Left lung (tissue), 10 donors: Measurements from ENCODE around the gene CYP4F12. TPM values are rescaled to one million over a fixed set of nuclear protein-coding genes. Genes with fewer than 3 reads are reported as not detected.

ENCODE experiments used
- ATAC-seq: fragments of 200-7000 bp; cut with Tn5 transposase; one replicate; pipeline ENCODE4 v1.9.1; 2020; ENCODE audit warnings: moderate library complexity
- DNase-seq, 4 donors: peaks; one replicate each; pipeline ENCODE4 v3.0.0-alpha.2; 2013 to 2020
- H3K27ac ChIP-seq, 2 donors: fragments of 200-600 bp; sonication (generic) in 1 of 2; one replicate each; pipeline versions ENCODE4 v1.5.0 to v1.8.0; 2020 to 2021
- H3K27me3 ChIP-seq, 2 donors: fragments of 200-600 bp; sonication (generic) in 1 of 2; one replicate each; pipeline versions ENCODE4 v1.5.0 to v1.8.0; 2020 to 2021
- H3K36me3 ChIP-seq, 2 donors: fragments of 200-600 bp; sonication (generic) in 1 of 2; one replicate each; pipeline versions ENCODE4 v1.5.0 to v1.8.0; 2020 to 2021
- H3K4me1 ChIP-seq, 2 donors: fragments of 200-600 bp; one replicate each; pipeline ENCODE4 v1.8.0; 2021
- H3K4me3 ChIP-seq, 2 donors: fragments of 200-600 bp; sonication (generic) in 1 of 2; one replicate each; pipeline versions ENCODE4 v1.5.0 to v1.8.0; 2020 to 2021; ENCODE audit warnings: mild to moderate bottlenecking in 1 of 2
- H3K9me3 ChIP-seq, 2 donors: fragments of 200-600 bp; sonication (generic) in 1 of 2; one replicate each; pipeline versions ENCODE4 v1.5.0 to v1.8.0; 2020 to 2021
- CTCF ChIP-seq, 2 donors: fragments of 200-600 bp; sonication (generic) in 1 of 2; IDR thresholded peaks; one replicate each; pipeline versions ENCODE4 v1.5.0 to v1.8.0; 2021; ENCODE audit warnings: antibody characterized with exemption in 2 of 2
- intact Hi-C, 2 donors: fragments of 100-400 bp; cut with DNase I; formaldehyde crosslinking; loops; one replicate each; pipeline versions ENCODE4 v1.11.2 to v1.14.2; 2022
- polyA plus RNA-seq, 6 donors: library from polyadenylated mRNA; unstranded; fragments of 120-200 nt; gene quantifications; one replicate each; pipeline ENCODE4 v1.2.1, GENCODE V29; 2013; ENCODE audit not compliant: insufficient read length in 6 of 6
- total RNA-seq, 2 donors: library from RNA; stranded (reverse); fragmentation: NEBNext Ultra II Directional; extraction: Animal tissue kit (Norgen Biotek cat#: 25700); gene quantifications; one replicate each; pipeline ENCODE4 v1.2.1, GENCODE V29; 2021
- donor health status: DM: no; HTN: yes; CAD: no.
- donor health status: DM: no; HTN: no; CAD: no.

The CYP4F12 gene
- total and polyA plus RNA-seq, 8 donors: 3.8 to 15.8 (median 9.9) TPM

GRCh38 chr19:15715642-15716041 is 42.8 kb downstream of the CYP4F12 start:
- intact Hi-C loops: no loop called here
- no peak overlapping the region for H3K4me3 ChIP-seq
- H3K27me3 ChIP-seq: peaks cover 0 to 19% of the 10 kb centered on the region in 2 donors
- no peak overlapping the region for H3K27ac ChIP-seq
- no peaks in the 10 kb centered on the region for H3K36me3 ChIP-seq
- H3K4me1 ChIP-seq: no peaks in the 10 kb centered on the region
- ATAC-seq (no peak), DNase-seq (no peak)
- TF ChIP-seq CTCF (IDR thresholded peaks at IDR 0.05): no peak
- no peaks in the 10 kb centered on the region for H3K9me3 ChIP-seq

DNA sequence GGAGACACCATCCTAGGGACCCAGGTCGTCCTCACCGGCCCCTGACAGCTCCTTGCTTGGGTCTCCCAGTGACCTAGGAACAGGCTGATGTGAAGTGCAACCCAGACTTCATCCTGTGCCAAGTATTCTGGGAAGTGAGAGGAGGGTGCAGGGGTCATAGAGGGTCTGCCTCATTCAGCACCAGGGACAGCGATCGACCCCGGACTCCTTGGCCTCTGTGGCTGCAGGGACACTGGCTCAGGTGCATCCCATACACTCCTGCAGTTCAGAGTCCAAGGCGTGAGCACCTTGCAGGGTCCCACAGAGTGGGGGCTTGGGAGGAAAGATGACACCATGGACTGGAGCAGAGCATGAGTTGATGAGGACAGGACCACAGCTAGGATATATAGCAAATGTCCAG is 44.9 kb downstream of the CYP4F12 start:
- H3K27ac ChIP-seq: no peak overlapping the region
- H3K36me3 ChIP-seq: no peaks in the 10 kb centered on the region
- ATAC-seq: no peak
- H3K4me3 ChIP-seq: no peak overlapping the region
- no peaks in the 10 kb centered on the region for H3K9me3 ChIP-seq
- intact Hi-C loops: no loop called here
- DNase-seq: no peak
- H3K4me1 ChIP-seq: no peaks in the 10 kb centered on the region
- H3K27me3 ChIP-seq: peaks cover 0 to 39% of the 10 kb centered on the region in 2 donors
- no peak for TF ChIP-seq CTCF (IDR thresholded peaks at IDR 0.05)

DNA sequence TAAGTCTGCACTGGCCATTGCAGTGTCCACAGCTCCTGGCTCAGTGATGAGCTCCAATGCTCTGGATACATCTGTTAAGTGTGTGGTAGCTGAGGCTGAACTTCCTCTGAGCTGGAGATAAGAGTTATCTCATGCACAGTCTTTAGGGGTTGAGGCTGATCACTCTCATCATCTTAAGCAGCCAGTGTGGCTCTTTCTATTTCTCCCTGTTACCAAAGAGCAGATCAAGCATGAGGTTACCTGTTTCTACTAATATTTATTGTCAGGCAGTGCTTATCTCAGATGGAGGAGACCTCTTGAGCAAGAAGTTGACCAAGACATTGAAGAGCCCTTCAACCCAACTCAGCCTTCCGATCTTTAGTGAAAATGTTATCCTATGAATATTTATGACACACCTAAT is 48.4 kb downstream of the CYP4F12 start:
- no peak for TF ChIP-seq CTCF (IDR thresholded peaks at IDR 0.05)
- Histone ChIP-seq H3K4me1 (no peaks in the 10 kb centered on the region), H3K9me3 (no peaks in the 10 kb centered on the region), H3K36me3 (no peaks in the 10 kb centered on the region), H3K27me3 (peaks cover 0 to 71% of the 10 kb centered on the region in 2 donors), H3K4me3 (no peak overlapping the region), H3K27ac (no peak overlapping the region)
- DNase-seq (no peak), ATAC-seq (no peak)
- intact Hi-C loops: no loop called here

- Histone ChIP-seq H3K9me3 (no peaks in the 10 kb centered on the region), H3K4me1 (no peaks in the 10 kb centered on the region), H3K4me3 (no peak overlapping the region), H3K27me3 (peaks cover 0 to 70% of the 10 kb centered on the region in 2 donors), H3K27ac (no peak overlapping the region), H3K36me3 (no peaks in the 10 kb centered on the region)
- DNase-seq (no peak), ATAC-seq (no peak)
- no peak for TF ChIP-seq CTCF (IDR thresholded peaks at IDR 0.05)
- intact Hi-C loops: no loop called here
These were observed 50.1 kb downstream of the CYP4F12 start for GRCh38 chr19:15722956-15723355.

DNA sequence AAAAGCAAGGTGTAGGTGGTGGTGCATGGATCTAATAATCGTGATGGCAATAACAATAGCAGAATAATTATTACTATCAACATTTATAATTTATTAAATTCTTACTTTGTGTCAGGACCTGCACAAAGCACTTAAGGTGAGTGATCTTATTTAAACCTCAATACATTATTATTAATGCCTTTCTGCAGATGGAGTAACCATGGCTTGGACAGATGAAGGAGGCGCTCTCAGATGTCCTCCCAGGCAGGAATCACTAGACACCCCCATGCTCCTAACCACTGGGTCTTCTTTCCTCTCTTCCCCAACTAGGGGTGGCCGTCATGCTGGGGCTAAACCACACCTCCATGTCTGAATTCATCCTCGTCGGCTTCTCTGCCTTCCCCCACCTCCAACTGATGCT is 54.8 kb downstream of the CYP4F12 start, which contains the start of gene OR10H2:
Gene OR10H2, plus strand, starts transcription at position 301 of the 400 bp plus-strand sequence. Its CDS starts 20 bp downstream, at position 321.
- no peak within 1 kb of the TSS for H3K27ac ChIP-seq
- DNase-seq: no peak
- intact Hi-C loops: no loop called here
- H3K4me1 ChIP-seq: no peaks in the 10 kb centered on the region
- H3K9me3 ChIP-seq: no peaks in the 10 kb centered on the region
- ATAC-seq: no peak
- peaks cover 0 to 51% of the 10 kb centered on the region in 2 donors for H3K27me3 ChIP-seq
- H3K36me3 ChIP-seq: no peaks in the 10 kb centered on the region
- no peak for TF ChIP-seq CTCF (IDR thresholded peaks at IDR 0.05)
- no peak within 1 kb of the TSS for H3K4me3 ChIP-seq
